ENCODE measurements around the gene SPEN.
"Not testable (repeated sequence)": the region's sequence is repeated elsewhere in the genome, so short reads cannot be mapped to it uniquely, and the experiment has no call there.

Gene SPEN

GRCh38 chr1:15852828-15853302 lies 5.4 kb downstream of the SPEN start:
- DNase-seq (ENCODE audit: low spot score): no peak

DNA sequence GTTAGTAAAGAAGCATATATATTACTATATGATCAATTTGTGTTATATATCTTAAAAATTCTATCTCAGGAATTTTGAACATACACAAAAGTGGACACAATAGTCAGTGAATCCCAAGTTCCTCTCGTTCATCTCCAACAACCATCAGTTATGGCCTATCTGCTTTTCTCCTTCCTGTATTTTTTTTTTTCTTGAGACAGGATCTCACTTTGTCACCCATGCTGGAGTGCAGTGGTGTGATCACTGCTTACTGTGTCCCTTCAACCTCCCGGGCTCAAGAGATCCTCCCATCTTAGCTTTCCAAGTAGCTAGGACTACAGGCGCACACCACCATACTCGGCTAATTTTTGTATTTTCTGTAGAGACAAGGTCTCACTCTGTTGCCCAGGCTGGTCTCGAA lies 9.4 kb downstream of the SPEN start:
- no peak for DNase-seq (ENCODE audit: low spot score)

GRCh38 chr1:15858069-15858670 lies 10.7 kb downstream of the SPEN start:
- no peak for DNase-seq (ENCODE audit: low spot score)

- no peak for DNase-seq (ENCODE audit: low spot score)
Observed at GRCh38 chr1:15858672-15859372, 11.3 kb downstream of the SPEN start.

DNA sequence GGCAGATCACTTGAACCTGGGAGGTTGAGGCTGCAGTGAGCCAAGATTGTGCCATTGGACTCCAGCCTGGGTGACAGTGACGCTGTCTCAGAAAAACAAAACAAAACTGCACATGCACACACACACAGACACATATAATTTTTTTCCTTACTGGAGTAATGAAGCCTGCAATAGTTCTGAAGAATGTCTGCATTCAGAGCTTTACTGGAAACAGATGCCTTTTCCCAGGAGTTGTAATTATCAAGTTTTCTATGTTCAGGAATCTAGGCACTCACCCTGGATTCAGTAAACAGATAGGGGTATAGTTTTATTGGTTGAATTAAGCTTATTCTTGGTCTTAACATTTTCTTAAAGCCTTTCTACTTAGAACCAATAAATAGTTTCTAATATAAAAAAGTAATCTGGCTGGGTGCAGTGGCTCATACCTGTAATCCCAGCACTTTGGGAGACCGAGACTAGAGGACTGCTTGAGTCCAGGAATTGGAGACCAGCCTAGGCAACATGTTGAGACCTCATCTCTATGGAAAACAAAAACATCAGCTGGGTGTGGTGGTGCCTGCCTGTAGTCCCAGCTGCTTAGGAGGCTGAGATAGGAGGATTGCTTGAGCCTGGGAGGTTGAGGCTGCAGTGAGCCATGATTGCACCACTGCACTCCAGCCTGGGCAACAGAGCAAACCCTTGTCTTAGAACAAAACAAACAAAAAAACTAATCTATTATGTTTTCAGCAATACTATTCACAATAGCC lies 15.8 kb downstream of the SPEN start:
- no peak for DNase-seq (ENCODE audit: low spot score)

DNA sequence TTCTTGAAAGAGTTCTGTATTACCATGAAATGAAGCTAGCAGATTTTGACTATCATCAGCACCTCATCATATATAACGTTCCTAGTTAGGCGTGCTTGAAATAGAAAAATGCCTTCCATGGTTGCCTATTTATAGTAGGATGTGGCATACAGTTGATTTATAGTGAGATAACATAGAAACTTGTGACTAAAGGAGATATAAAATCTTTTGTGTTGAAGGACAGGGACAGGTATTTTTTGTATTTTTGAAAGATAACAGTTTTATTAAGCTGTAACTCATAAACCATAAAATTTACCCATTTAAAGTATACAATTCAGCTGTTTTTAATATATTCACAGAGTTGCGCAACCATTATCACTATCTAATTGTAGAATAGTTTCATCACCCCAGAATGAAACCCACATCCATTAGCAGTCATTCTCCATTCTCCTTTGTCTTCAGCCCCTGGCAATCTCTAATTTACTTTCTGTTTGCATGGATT lies 19.3 kb downstream of the SPEN start:
- DNase-seq (ENCODE audit: low spot score): no peak

- DNase-seq (ENCODE audit: low spot score): no peak
Observed at GRCh38 chr1:15867288-15867687, 19.8 kb downstream of the SPEN start.

DNA sequence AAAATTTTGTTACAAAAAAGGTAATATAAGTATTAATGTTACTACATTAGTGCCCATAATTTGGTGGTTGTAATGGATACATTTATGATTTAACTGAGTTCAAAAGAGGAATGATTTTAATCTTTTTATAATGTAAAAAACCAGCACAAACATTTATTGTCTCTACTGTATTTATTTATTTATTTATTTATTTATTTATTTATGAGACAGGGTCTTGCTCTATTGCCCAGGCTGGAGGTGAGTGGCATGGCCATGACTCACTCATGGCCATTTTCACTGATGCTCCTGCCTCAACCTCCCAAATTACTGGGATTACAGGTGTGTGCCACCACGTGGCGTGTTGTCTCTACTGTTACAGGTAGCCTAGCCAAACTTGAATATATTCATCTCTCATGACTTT lies 21.9 kb downstream of the SPEN start:
- DNase-seq (ENCODE audit: low spot score): no peak

- no peak for DNase-seq (ENCODE audit: low spot score)
Observed at GRCh38 chr1:15870421-15870820, 22.9 kb downstream of the SPEN start.

GRCh38 chr1:15874471-15874870 lies 27.0 kb downstream of the SPEN start:
- DNase-seq (ENCODE audit: low spot score): no peak

DNA sequence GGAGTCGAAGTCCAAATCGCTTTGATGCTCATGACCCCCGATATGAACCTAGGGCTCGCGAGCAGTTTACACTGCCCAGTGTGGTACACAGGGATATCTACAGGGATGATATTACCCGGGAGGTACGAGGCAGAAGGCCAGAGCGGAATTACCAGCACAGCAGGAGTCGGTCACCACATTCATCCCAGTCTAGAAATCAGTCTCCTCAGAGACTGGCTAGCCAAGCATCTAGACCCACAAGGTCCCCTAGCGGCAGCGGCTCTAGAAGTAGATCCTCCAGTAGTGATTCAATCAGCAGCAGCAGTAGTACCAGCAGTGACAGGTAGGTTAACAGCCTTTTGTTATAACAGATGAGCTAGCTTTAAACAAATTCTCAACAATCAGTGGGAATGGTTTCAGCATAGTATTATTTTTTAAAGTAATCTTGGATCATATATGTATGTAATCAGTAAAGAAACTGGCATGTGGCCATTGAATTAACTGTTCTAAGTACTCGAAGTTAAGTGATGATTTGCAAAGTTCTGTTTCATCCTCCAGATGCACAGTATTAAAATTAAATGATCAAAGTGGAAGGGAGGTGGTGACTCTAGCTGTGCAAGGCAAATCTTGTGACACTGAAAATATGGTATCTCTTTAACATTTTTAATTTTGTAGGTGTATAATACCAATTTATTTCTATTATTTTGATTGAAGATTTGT lies 29.0 kb downstream of the SPEN start:
- no peak for DNase-seq (ENCODE audit: low spot score)

- DNase-seq (ENCODE audit: low spot score): no peak
Observed at GRCh38 chr1:15881961-15882360, 34.5 kb downstream of the SPEN start.

- DNase-seq (ENCODE audit: low spot score): no peak
Observed at GRCh38 chr1:15882665-15883064, 35.2 kb downstream of the SPEN start.

GRCh38 chr1:15883326-15883725 lies 35.8 kb downstream of the SPEN start:
- no peak for DNase-seq (ENCODE audit: low spot score)

- DNase-seq (ENCODE audit: low spot score): no peak
Observed at GRCh38 chr1:15884477-15884876, 37.0 kb downstream of the SPEN start.

DNA sequence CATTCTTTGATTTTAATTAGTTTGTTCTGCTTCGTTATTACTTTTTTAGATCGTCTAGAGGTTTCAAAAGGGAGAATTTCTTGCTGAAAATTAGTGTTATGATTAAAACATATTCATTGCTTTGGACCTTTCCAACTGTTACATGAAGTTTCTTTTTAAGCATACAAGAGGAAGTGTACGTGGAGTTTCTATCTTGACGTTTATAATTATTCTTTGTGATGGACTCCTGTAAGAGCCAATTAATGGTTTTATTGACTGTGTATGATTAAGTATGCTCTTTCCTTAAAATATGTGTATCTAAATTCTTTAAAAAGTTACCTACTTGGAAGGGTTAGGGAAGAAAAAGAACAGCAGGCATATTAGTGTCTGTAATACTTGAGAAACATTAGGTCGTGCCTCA lies 37.8 kb downstream of the SPEN start:
- no peak for DNase-seq (ENCODE audit: low spot score)

- peak; percentile 23 for DNase-seq (ENCODE audit: low spot score)
Observed at GRCh38 chr1:15885701-15886610, 38.4 kb downstream of the SPEN start.

DNA sequence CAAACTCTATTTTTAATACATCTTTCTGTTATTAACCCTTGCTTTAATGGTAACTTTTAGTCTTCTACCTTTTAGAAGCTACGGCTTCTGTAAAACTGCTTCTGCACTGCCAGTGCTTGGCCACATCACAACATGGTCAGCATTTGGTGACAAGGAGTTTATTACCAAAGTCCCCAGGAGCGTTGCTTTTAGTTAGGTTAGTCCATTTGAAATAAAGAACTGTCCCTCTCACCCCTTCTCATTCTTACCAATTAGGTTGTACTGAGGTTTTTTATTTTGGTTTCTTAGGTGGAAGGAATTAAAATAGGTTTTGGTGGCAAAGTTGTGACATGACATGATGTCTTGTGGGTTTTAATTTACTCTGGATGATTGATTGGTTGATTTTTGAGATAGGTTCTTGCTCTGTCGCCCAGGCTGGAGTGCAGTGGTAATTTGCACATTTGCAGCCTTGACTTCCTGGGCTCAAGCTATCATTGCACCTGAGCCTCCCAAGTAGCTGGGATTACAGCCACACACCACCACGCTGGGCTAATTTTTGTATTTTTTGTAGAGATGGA lies 39.2 kb downstream of the SPEN start:
- DNase-seq (ENCODE audit: low spot score): no peak

- not testable (repeated sequence) for DNase-seq (ENCODE audit: low spot score)
Observed at GRCh38 chr1:15892857-15893599, 45.5 kb downstream of the SPEN start.

DNA sequence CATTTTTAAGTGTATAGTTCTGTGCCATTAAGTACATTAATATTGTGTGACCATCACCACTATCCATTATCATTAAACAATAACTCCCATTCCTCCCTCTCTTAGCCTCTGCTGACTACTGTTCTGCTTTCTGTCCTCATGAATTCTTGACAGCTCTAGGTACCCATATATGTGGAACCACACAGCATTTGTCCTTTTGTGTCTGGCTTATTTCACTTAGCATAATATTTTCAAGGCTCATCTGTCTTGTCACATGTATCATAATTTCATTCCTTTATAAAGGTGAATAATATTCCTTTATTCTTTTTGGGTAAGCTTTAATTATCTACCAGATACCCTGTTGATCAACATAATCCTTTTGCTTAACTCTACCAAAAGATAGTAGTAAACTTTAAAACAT lies 47.7 kb downstream of the SPEN start:
- DNase-seq (ENCODE audit: low spot score): no peak
